ENCODE data around the gene MCFD2.

DNA sequence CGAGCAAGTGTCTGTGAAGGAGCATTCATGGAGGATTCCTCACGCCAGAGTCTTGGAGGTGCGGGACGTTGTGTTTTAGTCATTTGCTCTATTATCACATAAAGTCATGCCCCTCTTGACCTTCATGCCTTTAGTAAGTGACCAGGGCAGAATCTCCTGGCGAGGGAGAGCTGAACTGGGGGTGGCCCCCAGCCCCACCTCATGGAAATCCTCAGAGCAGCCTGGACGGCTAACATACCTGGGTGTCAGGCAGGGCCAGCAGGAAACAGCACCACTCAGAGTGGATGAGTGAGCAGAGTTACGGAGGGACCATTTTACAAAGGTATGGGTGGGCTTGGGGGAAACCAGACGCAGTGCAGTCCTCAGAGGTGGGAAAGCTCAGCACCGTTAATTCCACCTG is 56.1 kb downstream of the MCFD2 start:
- TF ChIP-seq, protein P1, sequence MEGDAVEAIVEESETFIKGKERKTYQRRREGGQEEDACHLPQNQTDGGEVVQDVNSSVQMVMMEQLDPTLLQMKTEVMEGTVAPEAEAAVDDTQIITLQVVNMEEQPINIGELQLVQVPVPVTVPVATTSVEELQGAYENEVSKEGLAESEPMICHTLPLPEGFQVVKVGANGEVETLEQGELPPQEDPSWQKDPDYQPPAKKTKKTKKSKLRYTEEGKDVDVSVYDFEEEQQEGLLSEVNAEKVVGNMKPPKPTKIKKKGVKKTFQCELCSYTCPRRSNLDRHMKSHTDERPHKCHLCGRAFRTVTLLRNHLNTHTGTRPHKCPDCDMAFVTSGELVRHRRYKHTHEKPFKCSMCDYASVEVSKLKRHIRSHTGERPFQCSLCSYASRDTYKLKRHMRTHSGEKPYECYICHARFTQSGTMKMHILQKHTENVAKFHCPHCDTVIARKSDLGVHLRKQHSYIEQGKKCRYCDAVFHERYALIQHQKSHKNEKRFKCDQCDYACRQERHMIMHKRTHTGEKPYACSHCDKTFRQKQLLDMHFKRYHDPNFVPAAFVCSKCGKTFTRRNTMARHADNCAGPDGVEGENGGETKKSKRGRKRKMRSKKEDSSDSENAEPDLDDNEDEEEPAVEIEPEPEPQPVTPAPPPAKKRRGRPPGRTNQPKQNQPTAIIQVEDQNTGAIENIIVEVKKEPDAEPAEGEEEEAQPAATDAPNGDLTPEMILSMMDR (IDR thresholded peaks at IDR 0.05), result no peak
- no peak for TF ChIP-seq JUND (IDR thresholded peaks at IDR 0.05)

Data from SK-N-SH (cell line).